ENCODE results near the gene PRR36.

- TF ChIP-seq CREB1 (IDR thresholded peaks at IDR 0.05; ENCODE audit: low read depth) (no peak), CTCF (IDR thresholded peaks at IDR 0.05 in 2 of 3, conservative IDR thresholded peaks at IDR 0.05 in 1 of 3; ENCODE audit: control insufficient read depth in 2 of 3, extremely low read depth in 1 of 3, insufficient read depth in 1 of 3, low read depth in 3 of 3, low read length in 3 of 3) (no peak), POLR2AphosphoS5 (IDR thresholded peaks at IDR 0.05; ENCODE audit: low read length) (no peak), GATAD2B (conservative IDR thresholded peaks at IDR 0.05; ENCODE audit: low read depth) (no peak), EZH2 (IDR thresholded peaks at IDR 0.05; ENCODE audit: borderline replicate concordance, control insufficient read depth, low read depth, low read length) (no peak), SIN3A (IDR thresholded peaks at IDR 0.05; ENCODE audit: low read depth, low read length) (no peak), ZNF207 (IDR thresholded peaks at IDR 0.05; ENCODE audit: borderline replicate concordance) (no peak), STAT1 (conservative IDR thresholded peaks at IDR 0.05) (no peak)
Observed at GRCh38 chr19:7913652-7914051, 39.5 kb upstream of the PRR36 start.
